GM12892 (cell line): ENCODE data around the gene ELL.

Source experiments
- POLR2A ChIP-seq: IDR thresholded peaks from 2 replicates; pipeline ENCODE4 v1.6.1; 2011; ENCODE audit warnings: low read depth, low read length, control low read depth
- POLR2AphosphoS5 ChIP-seq: IDR thresholded peaks from 2 replicates; pipeline ENCODE4 v1.6.1; 2011; ENCODE audit warnings: low read depth, low read length, control low read depth
- TAF1 ChIP-seq: IDR thresholded peaks from 2 replicates; pipeline ENCODE4 v1.6.1; 2011; ENCODE audit warnings: low read depth, mild to moderate bottlenecking, control low read depth, low read length, borderline replicate concordance

DNA sequence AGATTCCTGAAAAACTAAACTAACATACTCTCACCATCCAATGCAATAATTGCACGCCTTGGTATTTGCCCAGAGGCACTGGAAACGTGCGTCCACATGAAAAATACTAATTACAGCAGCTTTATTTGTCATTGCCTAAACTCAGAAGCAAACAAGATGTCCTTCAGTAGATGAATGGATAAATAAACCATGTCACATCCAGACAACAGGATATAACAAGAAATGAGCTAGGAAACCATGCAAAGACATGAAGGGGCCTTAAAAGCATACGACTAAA is 25.0 kb downstream of the ELL start:
- TF ChIP-seq POLR2AphosphoS5 (no peak), POLR2A (no peak), TAF1 (no peak)
